Duodenal mucosa (tissue), 2 donors: ENCODE results near the gene GNAS-AS1.
A peak's percentile ranks its signal among the peaks of the same experiment; 100 is the strongest.

Source experiments
- H3K27ac ChIP-seq: one replicate; pipeline ENCODE4 v1.7.0; 2013; ENCODE audit warnings: low read depth, low read length
- H3K27me3 ChIP-seq, 2 donors: one replicate each; pipeline ENCODE4 v1.7.0; 2013; ENCODE audit warnings: low read length in 2 of 2, control low read depth in 1 of 2; ENCODE audit not compliant: insufficient read depth in 2 of 2, control insufficient read depth in 1 of 2
- H3K36me3 ChIP-seq, 2 donors: one replicate each; pipeline ENCODE4 v1.7.0; 2013; ENCODE audit warnings: low read length in 2 of 2, control low read depth in 1 of 2; ENCODE audit not compliant: insufficient read depth in 2 of 2, control insufficient read depth in 1 of 2
- H3K4me1 ChIP-seq, 2 donors: one replicate each; pipeline ENCODE4 v1.7.0; 2013; ENCODE audit warnings: low read length in 2 of 2, control low read depth in 1 of 2; ENCODE audit not compliant: insufficient read depth in 2 of 2, control insufficient read depth in 1 of 2
- H3K4me3 ChIP-seq, 2 donors: one replicate each; pipeline ENCODE4 v1.7.0; 2013; ENCODE audit warnings: low read length in 2 of 2, low read depth in 1 of 2
- H3K9ac ChIP-seq, 2 donors: one replicate each; pipeline ENCODE4 v1.7.0; 2013; ENCODE audit warnings: low read length in 2 of 2, low read depth in 1 of 2
- H3K9me3 ChIP-seq, 2 donors: one replicate each; pipeline ENCODE4 v1.7.0; 2013; ENCODE audit warnings: low read length in 2 of 2, control low read depth in 1 of 2; ENCODE audit not compliant: control insufficient read depth in 1 of 2

Gene GNAS-AS1

DNA sequence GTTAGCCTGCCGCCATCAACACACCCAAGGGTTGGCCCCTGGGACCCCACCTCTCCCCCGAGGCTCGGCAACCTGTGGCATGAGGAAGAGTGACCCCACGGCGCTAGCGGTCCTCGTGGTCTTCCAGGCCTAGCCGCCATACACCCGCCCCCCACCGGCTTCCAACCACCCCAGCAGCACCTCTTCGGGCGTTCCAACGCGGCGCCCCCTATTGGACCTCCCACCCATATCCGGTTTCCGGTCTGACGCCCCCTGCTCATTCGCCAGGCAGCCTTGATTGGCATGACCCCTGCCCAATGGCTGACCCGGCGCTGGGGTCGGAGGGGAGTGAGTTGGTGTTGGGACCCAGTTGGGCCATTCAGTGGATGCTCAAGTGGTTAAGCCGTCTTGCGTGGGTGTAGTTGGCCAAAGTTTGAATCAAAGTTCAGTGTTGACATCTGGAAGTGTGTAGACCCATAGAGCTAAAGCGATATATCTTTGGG is at the start of gene GNAS-AS1:
Gene GNAS-AS1 (minus strand): TSS at position 210 of the 482 bp plus-strand sequence.
- peaks cover 0 to 15% of the 10 kb centered on the region in 2 donors for H3K4me1 ChIP-seq
- H3K4me3 ChIP-seq, result peak within 1 kb of the TSS; percentile 67 to 68
- H3K27me3 ChIP-seq, result peaks cover 33 to 39% of the 10 kb centered on the region in 2 donors
- no peaks in the 10 kb centered on the region for H3K9me3 ChIP-seq
- no peaks in the 10 kb centered on the region for H3K36me3 ChIP-seq
- H3K27ac ChIP-seq, result no peak within 1 kb of the TSS
- no peak within 1 kb of the TSS for H3K9ac ChIP-seq

DNA sequence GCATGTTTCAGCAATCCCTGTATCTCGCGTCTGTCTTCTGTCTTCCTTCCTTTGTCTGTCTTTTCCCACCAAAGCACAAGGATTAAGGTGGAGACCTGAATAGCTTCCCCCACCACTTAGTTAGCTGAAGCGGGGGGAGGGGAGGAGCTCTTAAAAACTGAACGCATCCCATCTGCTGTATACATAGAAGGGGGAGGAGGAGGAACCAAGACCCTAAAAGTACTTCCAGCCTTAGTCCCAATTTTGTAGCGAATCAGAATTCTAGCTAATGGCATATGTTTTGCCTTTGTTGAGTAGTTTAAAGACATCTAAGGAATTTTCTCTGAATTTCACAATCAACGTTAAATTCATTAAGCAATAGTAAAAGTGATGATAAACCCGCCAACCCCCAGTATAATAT is 49.7 kb upstream of the GNAS-AS1 start:
- H3K9ac ChIP-seq, result no peak overlapping the region
- peaks cover 13% of the 10 kb centered on the region in 2 donors for H3K4me1 ChIP-seq
- H3K27ac ChIP-seq, result no peak overlapping the region
- H3K27me3 ChIP-seq, result no peaks in the 10 kb centered on the region
- H3K4me3 ChIP-seq, result no peak overlapping the region
- peaks cover 19 to 46% of the 10 kb centered on the region in 2 donors for H3K36me3 ChIP-seq
- no peaks in the 10 kb centered on the region for H3K9me3 ChIP-seq

DNA sequence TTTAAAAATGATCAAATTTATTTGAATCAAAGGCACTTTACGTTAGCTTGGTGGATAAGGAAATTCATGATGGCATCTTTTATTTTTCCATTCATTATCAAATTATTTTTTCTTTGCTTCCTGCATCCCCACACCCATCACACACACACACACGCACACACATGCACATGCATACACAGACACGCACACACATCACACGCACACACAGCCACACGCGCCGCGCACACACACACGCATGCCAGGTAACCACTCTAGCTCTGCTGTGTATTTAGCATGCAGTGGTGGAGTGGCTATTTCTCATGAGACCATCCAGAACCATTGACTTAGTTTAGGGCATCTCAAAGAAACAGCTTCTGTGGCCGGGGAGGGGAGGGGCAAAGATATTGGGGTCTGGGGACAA is 48.8 kb upstream of the GNAS-AS1 start:
- H3K9ac ChIP-seq, result no peak overlapping the region
- no peaks in the 10 kb centered on the region for H3K27me3 ChIP-seq
- peaks cover 12 to 37% of the 10 kb centered on the region in 2 donors for H3K36me3 ChIP-seq
- no peak overlapping the region for H3K4me3 ChIP-seq
- no peaks in the 10 kb centered on the region for H3K9me3 ChIP-seq
- no peak overlapping the region for H3K27ac ChIP-seq
- H3K4me1 ChIP-seq, result peaks cover 22% of the 10 kb centered on the region in 2 donors

- H3K36me3 ChIP-seq, result peaks cover 12 to 30% of the 10 kb centered on the region in 2 donors
- H3K9ac ChIP-seq, result no peak overlapping the region
- H3K27ac ChIP-seq, result no peak overlapping the region
- H3K4me1 ChIP-seq, result peaks cover 29% of the 10 kb centered on the region in 2 donors
- no peak overlapping the region for H3K4me3 ChIP-seq
- no peaks in the 10 kb centered on the region for H3K9me3 ChIP-seq
- H3K27me3 ChIP-seq, result no peaks in the 10 kb centered on the region
These were observed 48.1 kb upstream of the GNAS-AS1 start for GRCh38 chr20:58898629-58899408.

DNA sequence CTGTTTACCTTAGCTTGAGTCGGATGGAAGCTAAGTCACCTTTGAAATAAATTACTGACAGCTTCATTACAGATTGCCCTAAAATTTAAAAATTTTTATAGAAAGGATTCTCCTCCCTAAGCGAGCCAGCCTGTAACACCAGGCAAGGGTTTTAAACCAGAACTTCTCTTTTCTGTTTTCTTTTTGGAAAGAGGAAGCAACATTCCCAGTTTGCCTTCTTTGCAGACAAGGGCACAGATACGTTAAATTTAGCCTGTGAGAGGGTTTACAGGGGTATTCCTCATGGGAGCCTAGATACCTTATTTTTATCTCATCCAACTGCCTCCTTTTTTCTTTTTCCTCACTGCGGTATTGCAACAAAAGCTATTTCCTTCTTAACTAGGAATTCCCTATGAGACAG is 46.8 kb upstream of the GNAS-AS1 start:
- no peak overlapping the region for H3K27ac ChIP-seq
- H3K9me3 ChIP-seq, result no peaks in the 10 kb centered on the region
- H3K27me3 ChIP-seq, result no peaks in the 10 kb centered on the region
- H3K9ac ChIP-seq, result no peak overlapping the region
- peaks cover 35 to 36% of the 10 kb centered on the region in 2 donors for H3K4me1 ChIP-seq
- no peak overlapping the region for H3K4me3 ChIP-seq
- peaks cover 7 to 20% of the 10 kb centered on the region in 2 donors for H3K36me3 ChIP-seq

DNA sequence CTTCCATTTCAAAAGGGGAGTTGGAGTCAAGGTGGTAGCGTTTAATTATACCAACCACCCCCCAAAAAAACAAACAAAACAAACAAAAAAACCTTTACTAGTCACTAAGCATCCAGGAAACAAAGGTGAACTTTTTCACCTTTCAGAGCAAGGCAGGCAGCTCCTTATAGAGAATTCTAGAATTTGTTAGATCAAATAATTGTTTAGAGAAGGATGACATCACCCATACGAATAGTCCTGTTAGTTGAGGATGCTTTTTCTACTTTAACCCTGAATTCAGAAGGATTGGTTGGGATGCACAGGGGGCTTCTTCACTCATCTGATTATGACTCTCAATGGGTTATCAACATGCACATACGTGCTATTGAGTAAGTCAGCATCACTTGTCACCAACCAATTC is 46.1 kb upstream of the GNAS-AS1 start:
- no peaks in the 10 kb centered on the region for H3K9me3 ChIP-seq
- no peak overlapping the region for H3K27ac ChIP-seq
- H3K9ac ChIP-seq, result no peak overlapping the region
- no peaks in the 10 kb centered on the region for H3K27me3 ChIP-seq
- peaks cover 35 to 36% of the 10 kb centered on the region in 2 donors for H3K4me1 ChIP-seq
- no peak overlapping the region for H3K4me3 ChIP-seq
- H3K36me3 ChIP-seq, result peaks cover 7 to 20% of the 10 kb centered on the region in 2 donors

DNA sequence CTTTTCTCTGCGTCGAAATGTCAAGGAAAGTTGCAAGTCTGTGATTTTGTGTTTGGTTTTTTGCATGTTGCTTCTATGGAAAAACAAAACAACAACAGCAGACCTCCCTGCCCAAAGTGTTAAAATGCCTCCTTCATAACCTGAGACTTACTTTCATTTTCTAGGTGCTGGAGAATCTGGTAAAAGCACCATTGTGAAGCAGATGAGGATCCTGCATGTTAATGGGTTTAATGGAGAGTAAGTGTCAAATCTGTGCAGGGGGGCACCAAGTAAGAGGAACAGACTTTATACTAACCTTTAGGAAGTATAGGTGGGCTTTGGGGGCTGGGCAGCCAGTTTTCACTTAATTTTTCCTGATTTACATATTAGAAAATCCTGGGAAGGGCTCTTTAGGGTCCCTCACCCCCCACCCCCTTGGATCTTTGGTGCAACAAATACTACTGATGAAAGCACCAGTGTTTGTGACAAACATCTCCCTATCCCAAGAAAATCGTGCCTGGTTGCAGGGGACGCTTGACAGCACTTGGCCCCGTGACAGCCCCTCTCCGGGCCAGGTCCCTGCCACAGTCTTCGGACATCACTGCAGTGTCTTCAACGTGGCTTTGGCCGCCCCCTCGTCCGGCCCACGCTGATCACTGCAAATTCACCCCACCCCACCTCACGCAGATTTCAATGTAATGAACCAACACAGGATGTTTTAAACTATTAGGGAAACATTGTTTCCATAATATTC is 44.9 kb upstream of the GNAS-AS1 start:
- Histone ChIP-seq H3K36me3 (peaks cover 7 to 20% of the 10 kb centered on the region in 2 donors), H3K4me1 (peaks cover 35 to 36% of the 10 kb centered on the region in 2 donors), H3K27me3 (no peaks in the 10 kb centered on the region), H3K4me3 (no peak overlapping the region), H3K27ac (no peak overlapping the region), H3K9ac (peak overlapping the region; percentile 12 to 26), H3K9me3 (no peaks in the 10 kb centered on the region)

DNA sequence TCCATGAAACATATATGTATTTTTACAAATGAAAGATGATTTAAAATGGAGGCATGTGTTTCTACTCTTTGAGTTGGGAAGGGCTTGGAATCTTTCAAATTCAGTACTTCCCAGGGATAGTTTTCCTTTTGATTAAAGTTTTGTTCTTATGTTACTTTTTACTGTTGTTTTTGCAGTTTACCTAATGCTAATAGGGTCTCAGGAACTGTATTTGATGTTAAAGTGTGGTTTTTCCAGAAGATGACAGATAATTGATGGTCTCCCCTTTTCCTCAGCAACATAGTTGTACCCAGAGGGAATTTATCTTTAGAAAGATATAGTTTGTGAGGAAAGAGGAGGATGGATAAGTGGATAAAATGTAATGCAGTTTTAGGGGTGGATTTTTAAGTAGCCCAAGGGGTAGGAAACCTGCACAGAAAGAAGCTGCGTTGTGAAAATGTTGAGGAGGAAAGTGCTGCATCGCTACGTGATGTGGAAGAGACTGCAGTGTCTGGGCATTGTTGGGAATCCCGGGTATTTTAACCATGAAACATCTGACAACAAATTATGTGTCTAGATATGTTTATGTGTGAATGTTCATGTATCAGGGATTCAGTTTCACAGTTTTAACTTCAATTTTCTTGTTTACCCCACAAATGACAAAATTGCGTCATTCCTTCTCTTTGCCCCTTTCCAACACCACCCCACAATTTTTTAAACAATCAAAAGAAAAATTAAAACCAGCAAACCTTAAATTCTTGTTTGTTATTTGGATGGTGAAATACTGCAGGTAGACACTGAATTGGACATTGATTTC is 44.1 kb upstream of the GNAS-AS1 start:
- Histone ChIP-seq H3K9ac (peak overlapping the region in 1 of 2 donors; percentile 26), H3K27ac (no peak overlapping the region)

GRCh38 chr20:58893355-58894120 is 42.8 kb upstream of the GNAS-AS1 start:
- H3K9me3 ChIP-seq, result no peaks in the 10 kb centered on the region
- H3K9ac ChIP-seq, result peak overlapping the region; percentile 48 to 89
- H3K4me3 ChIP-seq, result peak overlapping the region; percentile 11 to 46
- peaks cover 0 to 9% of the 10 kb centered on the region in 2 donors for H3K36me3 ChIP-seq
- no peaks in the 10 kb centered on the region for H3K27me3 ChIP-seq
- no peak overlapping the region for H3K27ac ChIP-seq
- peaks cover 35 to 36% of the 10 kb centered on the region in 2 donors for H3K4me1 ChIP-seq

More for the DNA sequence above, 44.1 kb upstream of the GNAS-AS1 start:
- Histone ChIP-seq H3K4me1 (peaks cover 35 to 36% of the 10 kb centered on the region in 2 donors), H3K36me3 (peaks cover 7 to 20% of the 10 kb centered on the region in 2 donors), H3K27me3 (no peaks in the 10 kb centered on the region), H3K4me3 (peak overlapping the region in 1 of 2 donors; percentile 36), H3K9me3 (no peaks in the 10 kb centered on the region)
